ENCODE measurements around the gene LRP1B. TPM values are rescaled to one million over a fixed set of nuclear protein-coding genes. Genes with fewer than 3 reads are reported as not detected.

The LRP1B gene
- total RNA-seq, 1 experiment from 2014 or later = 0.52 TPM

- ATAC-seq (no peak), DNase-seq (ENCODE audit: low spot score) (no peak)
- ChIA-PET POLR2A (no interaction called here), CTCF (no interaction called here)
- Mint-ChIP-seq H3K4me1 (peaks cover 13% of the 10 kb centered on the region), H3K4me3 (no peak overlapping the region), H3K27me3 (ENCODE audit: low read depth) (no peaks in the 10 kb centered on the region), H3K9me3 (peaks cover 6% of the 10 kb centered on the region; the same call in 1 of the 2 replicates), H3K36me3 (no peaks in the 10 kb centered on the region), H3K27ac (peak overlapping the region; percentile 22; the same call in 1 of the 2 replicates)
- TF ChIP-seq ZNF232 (CRISPR knock-in tag; IDR thresholded peaks at IDR 0.05) = no peak
- no peak for TF ChIP-seq FOXP4 (CRISPR knock-in tag; IDR thresholded peaks at IDR 0.05)
- no peak for TF ChIP-seq IRF2 (CRISPR knock-in tag; IDR thresholded peaks at IDR 0.05; ENCODE audit: borderline replicate concordance, low read depth)
- TF ChIP-seq PREB (CRISPR knock-in tag; IDR thresholded peaks at IDR 0.05; ENCODE audit: borderline replicate concordance) = no peak
- TF ChIP-seq JAZF1 (CRISPR knock-in tag; IDR thresholded peaks at IDR 0.05) = no peak
- no peak for TF ChIP-seq ZNF671 (CRISPR knock-in tag; IDR thresholded peaks at IDR 0.05)
- TF ChIP-seq NFATC4 (CRISPR knock-in tag; IDR thresholded peaks at IDR 0.05) = no peak
- TF ChIP-seq ZNF532 (CRISPR knock-in tag; IDR thresholded peaks at IDR 0.05; ENCODE audit: borderline replicate concordance) = no peak
- no peak for TF ChIP-seq ZNF423 (CRISPR knock-in tag; IDR thresholded peaks at IDR 0.05)
- TF ChIP-seq ZBTB43 (CRISPR knock-in tag; IDR thresholded peaks at IDR 0.05) = no peak
- no peak for TF ChIP-seq GRHL2 (CRISPR knock-in tag; IDR thresholded peaks at IDR 0.05; ENCODE audit: insufficient replicate concordance, severe bottlenecking)
- no peak for TF ChIP-seq GABPB1 (CRISPR knock-in tag; IDR thresholded peaks at IDR 0.05)
Observed at GRCh38 chr2:141778315-141778835, 352.4 kb downstream of the LRP1B start.

- ChIA-PET CTCF (no interaction called here), POLR2A (no interaction called here)
- DNase-seq (ENCODE audit: low spot score) (no peak), ATAC-seq (peak; percentile 78)
- H3K27me3 Mint-ChIP-seq (ENCODE audit: low read depth) = no peaks in the 10 kb centered on the region
- peaks cover 71% of the 10 kb centered on the region for H3K4me1 Mint-ChIP-seq
- no peak overlapping the region for H3K4me3 Mint-ChIP-seq
- no peak overlapping the region for H3K27ac Mint-ChIP-seq
- no peaks in the 10 kb centered on the region for H3K36me3 Mint-ChIP-seq
- H3K9me3 Mint-ChIP-seq = peaks cover 6% of the 10 kb centered on the region; the same call in 1 of the 2 replicates
- TF ChIP-seq PRDM15 (CRISPR knock-in tag; IDR thresholded peaks at IDR 0.05) (no peak), ZNF512 (CRISPR knock-in tag; IDR thresholded peaks at IDR 0.05; ENCODE audit: borderline replicate concordance) (no peak), OVOL2 (CRISPR knock-in tag; IDR thresholded peaks at IDR 0.05; ENCODE audit: borderline replicate concordance) (no peak), ZNF532 (CRISPR knock-in tag; IDR thresholded peaks at IDR 0.05; ENCODE audit: borderline replicate concordance) (no peak), FOXP1 (CRISPR knock-in tag; IDR thresholded peaks at IDR 0.05; ENCODE audit: borderline replicate concordance) (no peak)
Observed at GRCh38 chr2:141770530-141770929, 360.3 kb downstream of the LRP1B start.

Measured in WTC11 (cell line).